Keratinocyte (primary cell): ENCODE data around the gene CXCL12.

Experiments
- EZH2 ChIP-seq: IDR thresholded peaks from one replicate; pipeline ENCODE4 v1.6.1; 2012; ENCODE audit warnings: inconsistent platforms, mild to moderate bottlenecking, low read length, moderate library complexity
- TF ChIP-seq, protein P1 (sequence below), 3 experiments: IDR thresholded peaks in 1 of 3; conservative IDR thresholded peaks in 1 of 3; optimal IDR thresholded peaks in 1 of 3; 2 replicates in 2 of 3; 3 replicates in 1 of 3; pipeline versions ENCODE3 to v1.5.1; 2011; ENCODE audit warnings: low read length in 3 of 3, mild to moderate bottlenecking in 3 of 3, moderate library complexity in 2 of 3, control low read depth in 1 of 3, inconsistent platforms in 1 of 3; ENCODE audit not compliant: insufficient read depth in 2 of 3; ENCODE audit errors: extremely low read depth in 1 of 3

DNA sequence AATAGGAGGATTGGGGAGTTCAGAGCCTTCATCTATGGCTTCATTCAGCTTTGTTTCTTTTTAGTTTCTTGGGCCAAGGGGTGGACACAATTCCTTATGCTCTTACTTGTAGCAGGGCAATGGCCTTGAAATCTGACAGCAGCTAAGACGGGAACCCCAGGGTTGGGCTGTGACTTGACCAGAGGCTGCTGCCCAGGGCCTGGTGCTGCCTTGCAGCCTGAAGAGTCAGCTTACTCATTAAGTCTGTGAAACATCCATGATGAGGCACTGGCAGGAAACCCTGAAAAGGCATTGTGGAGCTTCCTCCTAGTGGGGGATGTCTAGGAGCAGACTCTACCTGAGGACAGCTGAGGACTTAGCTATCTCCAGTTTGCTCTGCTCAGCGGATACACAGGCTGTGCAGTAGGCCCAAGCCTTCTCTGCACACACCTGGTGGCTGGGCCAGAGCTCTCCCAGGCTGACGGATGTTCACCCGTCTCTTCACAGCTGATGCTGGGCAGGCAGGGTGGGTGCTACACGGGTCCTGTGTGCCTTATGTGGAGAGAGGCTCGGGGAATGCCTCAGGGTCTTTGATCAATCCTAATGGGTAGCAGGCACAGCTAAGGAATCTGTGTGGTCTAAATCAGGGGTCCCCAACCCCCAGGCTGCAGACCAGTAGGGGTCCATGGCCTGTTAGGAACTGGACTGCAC, 17.8 kb downstream of the CXCL12 start:
- TF ChIP-seq, protein P1, sequence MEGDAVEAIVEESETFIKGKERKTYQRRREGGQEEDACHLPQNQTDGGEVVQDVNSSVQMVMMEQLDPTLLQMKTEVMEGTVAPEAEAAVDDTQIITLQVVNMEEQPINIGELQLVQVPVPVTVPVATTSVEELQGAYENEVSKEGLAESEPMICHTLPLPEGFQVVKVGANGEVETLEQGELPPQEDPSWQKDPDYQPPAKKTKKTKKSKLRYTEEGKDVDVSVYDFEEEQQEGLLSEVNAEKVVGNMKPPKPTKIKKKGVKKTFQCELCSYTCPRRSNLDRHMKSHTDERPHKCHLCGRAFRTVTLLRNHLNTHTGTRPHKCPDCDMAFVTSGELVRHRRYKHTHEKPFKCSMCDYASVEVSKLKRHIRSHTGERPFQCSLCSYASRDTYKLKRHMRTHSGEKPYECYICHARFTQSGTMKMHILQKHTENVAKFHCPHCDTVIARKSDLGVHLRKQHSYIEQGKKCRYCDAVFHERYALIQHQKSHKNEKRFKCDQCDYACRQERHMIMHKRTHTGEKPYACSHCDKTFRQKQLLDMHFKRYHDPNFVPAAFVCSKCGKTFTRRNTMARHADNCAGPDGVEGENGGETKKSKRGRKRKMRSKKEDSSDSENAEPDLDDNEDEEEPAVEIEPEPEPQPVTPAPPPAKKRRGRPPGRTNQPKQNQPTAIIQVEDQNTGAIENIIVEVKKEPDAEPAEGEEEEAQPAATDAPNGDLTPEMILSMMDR (optimal IDR thresholded peaks at IDR 0.05 in 1 of 3, IDR thresholded peaks at IDR 0.05 in 1 of 3, conservative IDR thresholded peaks at IDR 0.05 in 1 of 3; ENCODE audit: extremely low read depth in 1 of 3, insufficient read depth in 2 of 3, low read length in 3 of 3), result no peak
- TF ChIP-seq EZH2, result no peak
